GM23248 (cell line): Measurements from ENCODE around the gene TBC1D8. TPM values are rescaled to one million over a fixed set of nuclear protein-coding genes. Genes with fewer than 3 reads are reported as not detected.

Experiments used
- DNase-seq: peaks from one replicate; pipeline ENCODE4 v3.0.0-alpha.2; 2015
- H2AFZ ChIP-seq: fragments of 200-600 bp; sonication (generic); 2 replicates; pipeline ENCODE4 v1.6.1; 2016; ENCODE audit warnings: antibody characterized with exemption
- H3F3A ChIP-seq: fragments of 200-600 bp; sonication (generic); 2 replicates; pipeline ENCODE4 v1.6.1; 2016; ENCODE audit warnings: mild to moderate bottlenecking, antibody characterized with exemption, mixed run types; ENCODE audit not compliant: insufficient read depth
- H3K27ac ChIP-seq: fragments of 200-600 bp; sonication (generic); 2 replicates; pipeline ENCODE4 v1.5.1; 2016; ENCODE audit warnings: mild to moderate bottlenecking
- H3K27me3 ChIP-seq: fragments of 200-600 bp; sonication (generic); replicated peaks from 2 replicates; pipeline ENCODE4 v1.6.1; 2016; ENCODE audit warnings: mild to moderate bottlenecking; ENCODE audit not compliant: insufficient read depth
- H3K36me3 ChIP-seq: fragments of 200-600 bp; sonication (generic); 2 replicates; pipeline ENCODE4 v1.6.1; 2016; ENCODE audit warnings: low read depth, mild to moderate bottlenecking
- H3K4me1 ChIP-seq: fragments of 200-600 bp; sonication (generic); 2 replicates; pipeline ENCODE4 v1.6.1; 2016; ENCODE audit warnings: mild to moderate bottlenecking; ENCODE audit not compliant: insufficient read depth
- H3K4me2 ChIP-seq: fragments of 200-600 bp; sonication (generic); one replicate; pipeline ENCODE4 v1.6.1; 2016; ENCODE audit warnings: mild to moderate bottlenecking; ENCODE audit not compliant: unreplicated experiment
- H3K4me3 ChIP-seq: fragments of 200-600 bp; sonication (generic); 2 replicates; pipeline ENCODE4 v1.5.1; 2016; ENCODE audit warnings: mild to moderate bottlenecking
- H3K79me2 ChIP-seq: fragments of 200-600 bp; sonication (generic); 2 replicates; pipeline ENCODE4 v1.6.1; 2016; ENCODE audit warnings: mild to moderate bottlenecking; ENCODE audit not compliant: insufficient read depth
- H3K9ac ChIP-seq: fragments of 200-600 bp; sonication (generic); 2 replicates; pipeline ENCODE4 v1.6.1; 2016; ENCODE audit warnings: mild to moderate bottlenecking
- H3K9me2 ChIP-seq: fragments of 200-600 bp; sonication (generic); 2 replicates; pipeline ENCODE4 v1.6.1; 2016; ENCODE audit warnings: mixed run types, mild to moderate bottlenecking, moderate library complexity; ENCODE audit not compliant: insufficient read depth
- H3K9me3 ChIP-seq: fragments of 200-600 bp; sonication (generic); one replicate; pipeline ENCODE4 v1.6.1; 2017; ENCODE audit warnings: low read depth
- H4K20me1 ChIP-seq: fragments of 200-600 bp; sonication (generic); 2 replicates; pipeline ENCODE4 v1.6.0; 2016; ENCODE audit not compliant: insufficient read depth
- EZH2 ChIP-seq: fragments of 200-600 bp; sonication (generic); IDR thresholded peaks from 2 replicates; pipeline ENCODE4 v1.6.1; 2018; ENCODE audit warnings: antibody characterized with exemption, mild to moderate bottlenecking; ENCODE audit not compliant: insufficient read depth, poor library complexity, severe bottlenecking
- EZH2phosphoT487 ChIP-seq: fragments of 200-600 bp; sonication (generic); IDR thresholded peaks from 2 replicates; pipeline ENCODE4 v1.6.1; 2018; ENCODE audit warnings: antibody characterized with exemption, moderate library complexity, mild to moderate bottlenecking, low read depth; ENCODE audit not compliant: insufficient read depth
- WGBS, 2 experiments: methylation state at CpG; one replicate each; pipeline ENCODE4 v1.1.6; 2015 to 2017; ENCODE audit warnings: low lambda C conversion rate in 2 of 2, low coverage in 1 of 2; ENCODE audit errors: missing lambda C conversion rate in 2 of 2; 5-methylcytosine and 5-hydroxymethylcytosine counted together
- in situ Hi-C: fragments of 300-500 bp; cut with MboI; formaldehyde crosslinking; loops from 2 replicates; pipeline ENCODE4 v1.15.0; 2020
- polyA plus RNA-seq: library from polyadenylated mRNA; unstranded; fragments of >200 nt; fragmentation: Nextera tagmentation; extraction: Ambion mirVana; gene quantifications from 2 replicates; pipeline ENCODE4 v1.2.1, GENCODE V29; 2016
- total RNA-seq: library from RNA; depleted of rRNA; stranded (reverse); fragments of >200 nt; shearing (Covaris generic); gene quantifications from 2 replicates; pipeline ENCODE4 v1.2.3, GENCODE V29; 2014

TBC1D8 gene
- total and polyA plus RNA-seq, 2 experiments from 2014 or later = 2.5 to 2.6 TPM

GRCh38 chr2:101121174-101121573 lies 30.0 kb downstream of the TBC1D8 start:
- H3K4me3 ChIP-seq = no peak overlapping the region
- H2AFZ ChIP-seq = no peak overlapping the region
- H3K27ac ChIP-seq = no peak overlapping the region
- H3K9ac ChIP-seq = no peak overlapping the region
- H3K27me3 ChIP-seq = no peaks in the 10 kb centered on the region
- H3K4me1 ChIP-seq = peaks cover 45% of the 10 kb centered on the region
- in situ Hi-C loops = no loop called here
- no peak overlapping the region for H3K4me2 ChIP-seq
- no peaks in the 10 kb centered on the region for H3K36me3 ChIP-seq
- DNase-seq = no peak
- no peaks in the 10 kb centered on the region for H3K79me2 ChIP-seq
- TF ChIP-seq EZH2phosphoT487 = no peak
- no peak for TF ChIP-seq EZH2
- H3K9me2 ChIP-seq = no peaks in the 10 kb centered on the region
- 86 to 88% methylated on average over 7 of the region's 7 CpGs for WGBS, 2 experiments
- H3K9me3 ChIP-seq = no peaks in the 10 kb centered on the region
- H4K20me1 ChIP-seq = no peaks in the 10 kb centered on the region
- H3F3A ChIP-seq = peaks cover 36% of the 10 kb centered on the region

GRCh38 chr2:101120124-101120996 lies 30.8 kb downstream of the TBC1D8 start:
- in situ Hi-C loops = no loop called here
- TF ChIP-seq EZH2phosphoT487 (no peak), EZH2 (no peak)
- DNase-seq = peak; percentile 84
- Histone ChIP-seq H3K4me3 (no peak overlapping the region), H3F3A (peaks cover 30% of the 10 kb centered on the region), H3K79me2 (no peaks in the 10 kb centered on the region), H3K4me1 (peaks cover 40% of the 10 kb centered on the region), H4K20me1 (no peaks in the 10 kb centered on the region), H3K9me3 (no peaks in the 10 kb centered on the region), H3K36me3 (no peaks in the 10 kb centered on the region), H3K27me3 (no peaks in the 10 kb centered on the region), H3K4me2 (peak overlapping the region; percentile 8), H3K27ac (no peak overlapping the region), H3K9ac (no peak overlapping the region), H3K9me2 (no peaks in the 10 kb centered on the region), H2AFZ (no peak overlapping the region)
- WGBS, 2 experiments = 68 to 69% methylated on average over 11 of the region's 11 CpGs

DNA sequence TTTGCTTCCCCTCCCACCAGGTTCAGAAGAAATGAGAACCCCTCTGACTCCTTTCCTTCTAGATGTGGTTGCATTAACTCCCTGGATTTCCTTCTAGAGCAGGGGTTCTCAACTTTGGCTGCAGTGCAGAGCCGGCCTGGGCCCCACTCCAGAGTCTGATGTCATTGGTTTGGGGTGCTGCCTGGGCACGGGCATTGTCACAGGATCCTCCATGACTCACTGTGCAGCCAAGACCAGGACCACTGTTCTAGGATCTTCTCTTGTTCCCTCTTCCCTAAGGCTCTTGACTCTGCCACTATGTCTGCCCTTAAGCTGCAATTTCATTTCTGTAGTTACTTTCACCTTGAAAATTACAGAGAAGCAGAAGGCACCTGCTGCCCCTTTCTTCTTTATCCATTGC lies 31.8 kb downstream of the TBC1D8 start:
- Histone ChIP-seq H3K27ac (no peak overlapping the region), H3K9me3 (no peaks in the 10 kb centered on the region), H3K4me2 (peak overlapping the region; percentile 21), H3K9ac (no peak overlapping the region), H3K27me3 (no peaks in the 10 kb centered on the region), H3K36me3 (no peaks in the 10 kb centered on the region), H3F3A (peaks cover 24% of the 10 kb centered on the region), H3K79me2 (no peaks in the 10 kb centered on the region), H4K20me1 (no peaks in the 10 kb centered on the region), H3K4me1 (peaks cover 31% of the 10 kb centered on the region), H3K4me3 (no peak overlapping the region), H2AFZ (no peak overlapping the region), H3K9me2 (no peaks in the 10 kb centered on the region)
- 5 to 12% methylated on average over 2 of the region's 2 CpGs for WGBS, 2 experiments
- in situ Hi-C loops = no loop called here
- DNase-seq = peak; percentile 77
- no peak for TF ChIP-seq EZH2
- TF ChIP-seq EZH2phosphoT487 = no peak

- Histone ChIP-seq H3K36me3 (no peaks in the 10 kb centered on the region), H3K4me1 (peaks cover 30% of the 10 kb centered on the region), H3K27me3 (no peaks in the 10 kb centered on the region), H2AFZ (no peak overlapping the region), H3K9me3 (no peaks in the 10 kb centered on the region), H3K9me2 (no peaks in the 10 kb centered on the region), H3F3A (peaks cover 27% of the 10 kb centered on the region), H3K4me2 (no peak overlapping the region), H3K27ac (no peak overlapping the region), H3K4me3 (no peak overlapping the region), H4K20me1 (no peaks in the 10 kb centered on the region), H3K9ac (no peak overlapping the region), H3K79me2 (no peaks in the 10 kb centered on the region)
- DNase-seq = no peak
- 97 to 99% methylated on average over 9 of the region's 9 CpGs for WGBS, 2 experiments
- in situ Hi-C loops = no loop called here
- TF ChIP-seq EZH2phosphoT487 (no peak), EZH2 (no peak)
Observed at GRCh38 chr2:101116841-101117552, 34.2 kb downstream of the TBC1D8 start.
